HT1080 (cell line): Measurements from ENCODE around the gene GCNT1. TPM values are rescaled to one million over a fixed set of nuclear protein-coding genes. Genes with fewer than 3 reads are reported as not detected.
A peak's percentile ranks its signal among the peaks of the same experiment; 100 is the strongest.
"Not testable (repeated sequence)": the region's sequence is repeated elsewhere in the genome, so short reads cannot be mapped to it uniquely, and the experiment has no call there.

ENCODE experiments used
- DNase-seq: peaks from one replicate; pipeline ENCODE4 v3.0.0-alpha.2; 2015; ENCODE audit warnings: low read depth
- polyA plus RNA-seq, 2 experiments: library from polyadenylated mRNA; depleted of rRNA; stranded (reverse); fragments of >200 nt; gene quantifications; 2 replicates each; pipeline ENCODE4 v1.2.3, GENCODE V29; 2015
- total RNA-seq: library from RNA; depleted of rRNA; stranded (reverse); fragments of >200 nt; shearing (Covaris generic); gene quantifications from 2 replicates; pipeline ENCODE4 v1.2.3, GENCODE V29; 2014; rRNA removed

GCNT1 gene
- total RNA-seq, result 1.7 and 7.3 TPM in 2 replicates
- 3.6 and 4.8 TPM in 2 replicates for polyA plus RNA-seq (2015; cell fraction: cytosol; rRNA removed)
- polyA plus RNA-seq (2015; cell fraction: nucleus; rRNA removed), result 4.0 and 4.1 TPM in 2 replicates

- DNase-seq, result peak; percentile 75
These were observed at the start of gene GCNT1 for GRCh38 chr9:76458903-76459693. GCNT1 (plus strand) TSS chr9:76459182; CDS start chr9:76502382, 43,200 bp downstream.

- no peak for DNase-seq
These were observed 46.3 kb upstream of the GCNT1 start for GRCh38 chr9:76412638-76413037.

GRCh38 chr9:76413658-76414057, 45.3 kb upstream of the GCNT1 start:
- no peak for DNase-seq

- peak; percentile 86 for DNase-seq
These were observed 44.3 kb upstream of the GCNT1 start for GRCh38 chr9:76414661-76415060.

GRCh38 chr9:76415154-76415553, 43.8 kb upstream of the GCNT1 start:
- peak; percentile 62 for DNase-seq

- peak; percentile 37 for DNase-seq
These were observed 43.3 kb upstream of the GCNT1 start for GRCh38 chr9:76415731-76416130.

GRCh38 chr9:76417394-76417793, 41.6 kb upstream of the GCNT1 start:
- no peak for DNase-seq

- DNase-seq, result no peak
These were observed 39.1 kb upstream of the GCNT1 start for GRCh38 chr9:76419782-76420380.

GRCh38 chr9:76423216-76424177, 35.5 kb upstream of the GCNT1 start:
- DNase-seq, result no peak

- no peak for DNase-seq
These were observed 34.5 kb upstream of the GCNT1 start for GRCh38 chr9:76424491-76424890.

GRCh38 chr9:76425677-76426453, 33.1 kb upstream of the GCNT1 start:
- DNase-seq, result no peak

- no peak for DNase-seq
These were observed 32.1 kb upstream of the GCNT1 start for GRCh38 chr9:76426807-76427419.

- DNase-seq, result no peak
These were observed 27.4 kb upstream of the GCNT1 start for GRCh38 chr9:76431601-76432000.

GRCh38 chr9:76433406-76433805, 25.6 kb upstream of the GCNT1 start:
- DNase-seq, result no peak

- DNase-seq, result peak; percentile 55
These were observed 25.1 kb upstream of the GCNT1 start for GRCh38 chr9:76433836-76434235.

GRCh38 chr9:76434897-76435296, 24.1 kb upstream of the GCNT1 start:
- DNase-seq, result not testable (repeated sequence)

GRCh38 chr9:76437017-76437699, 21.8 kb upstream of the GCNT1 start:
- not testable (repeated sequence) for DNase-seq

- DNase-seq, result no peak
These were observed 20.0 kb upstream of the GCNT1 start for GRCh38 chr9:76438841-76439588.
